ENCODE results near the gene ACIN1. TPM values are rescaled to one million over a fixed set of nuclear protein-coding genes. Genes with fewer than 3 reads are reported as not detected.

The ACIN1 gene
- total and polyA plus RNA-seq, 9 of the 15 experiments (the other 6 are each of a cell fraction or from before 2014, with no cell fraction given) = 5.0 to 196 (median 129) TPM

- TF ChIP-seq MYNN (IDR thresholded peaks at IDR 0.05) = 0 out of 2 replicates have a peak, but pooled peaks have one; percentile 21
- no peak for TF ChIP-seq MYNN (CRISPR knock-in tag; IDR thresholded peaks at IDR 0.05)
- no peak for TF ChIP-seq MED1 (CRISPR knock-in tag; IDR thresholded peaks at IDR 0.05; ENCODE audit: borderline replicate concordance)
- TF ChIP-seq ZNF24 (IDR thresholded peaks at IDR 0.05) = no peak
- TF ChIP-seq ETV6 (IDR thresholded peaks at IDR 0.05; ENCODE audit: borderline replicate concordance in 1 of 2, low read depth in 2 of 2, low read length in 1 of 2) = no peak
- TF ChIP-seq ETV6 (CRISPR knock-in tag; IDR thresholded peaks at IDR 0.05; ENCODE audit: borderline replicate concordance) = no peak
- no peak for TF ChIP-seq DEAF1 (CRISPR knock-in tag; IDR thresholded peaks at IDR 0.05)
- no peak for TF ChIP-seq USF1 (CRISPR knock-in tag; IDR thresholded peaks at IDR 0.05)
- no peak for TF ChIP-seq ZBTB2 (IDR thresholded peaks at IDR 0.05)
- TF ChIP-seq NCOA6 (IDR thresholded peaks at IDR 0.05) = no peak
- TF ChIP-seq TEAD4 (IDR thresholded peaks at IDR 0.05; ENCODE audit: low read length) = no peak
- no peak for TF ChIP-seq TEAD4 (CRISPR knock-in tag; IDR thresholded peaks at IDR 0.05; ENCODE audit: borderline replicate concordance)
- no peak for TF ChIP-seq RNF219 (CRISPR knock-in tag; IDR thresholded peaks at IDR 0.05)
- no peak for TF ChIP-seq ZNF277 (CRISPR knock-in tag; IDR thresholded peaks at IDR 0.05; ENCODE audit: borderline replicate concordance)
- TF ChIP-seq U2AF2 (optimal IDR thresholded peaks at IDR 0.05; ENCODE audit: low read depth, low read length) = no peak
- no peak for TF ChIP-seq NFYB (IDR thresholded peaks at IDR 0.05; ENCODE audit: extremely low read depth, insufficient read length)
- TF ChIP-seq BHLHE40 (IDR thresholded peaks at IDR 0.05; ENCODE audit: low read length) = no peak
- peak; percentile 98 for TF ChIP-seq ZBTB33 (CRISPR knock-in tag; IDR thresholded peaks at IDR 0.05)
- TF ChIP-seq YBX1 (IDR thresholded peaks at IDR 0.05) = no peak
Observed at GRCh38 chr14:23052182-23052623, 42.7 kb downstream of the ACIN1 start (continued).

Data from K562 (cell line).